ENCODE data around the gene AHNAK.
"Not testable (repeated sequence)": the region's sequence is repeated elsewhere in the genome, so short reads cannot be mapped to it uniquely, and the experiment has no call there.

AHNAK gene

GRCh38 chr11:62573592-62574362 is 27.2 kb upstream of the AHNAK start, which contains the start of gene EEF1G:
TSS of gene EEF1G (minus strand) at chr11:62573891. CDS start at chr11:62573842, 49 bp downstream.
- DNase-seq (ENCODE audit: low read depth in 3 of 3) = peak; percentile 95 to 98 (median 95)

GRCh38 chr11:62573006-62573591 is 26.5 kb upstream of the AHNAK start:
- DNase-seq (ENCODE audit: low read depth in 3 of 3) = no peak

GRCh38 chr11:62572431-62572830 is 25.8 kb upstream of the AHNAK start:
- DNase-seq (ENCODE audit: low read depth in 3 of 3) = no peak

GRCh38 chr11:62571493-62571892 is 24.9 kb upstream of the AHNAK start:
- not testable (repeated sequence) for DNase-seq (ENCODE audit: low read depth in 3 of 3)

GRCh38 chr11:62570903-62571302 is 24.3 kb upstream of the AHNAK start:
- not testable (repeated sequence) for DNase-seq (ENCODE audit: low read depth in 3 of 3)

- DNase-seq (ENCODE audit: low read depth in 3 of 3) = no peak
These were observed 23.0 kb upstream of the AHNAK start for GRCh38 chr11:62569611-62570010.

- no peak for DNase-seq (ENCODE audit: low read depth in 3 of 3)
These were observed 20.5 kb upstream of the AHNAK start for GRCh38 chr11:62567018-62567633.

- no peak for DNase-seq (ENCODE audit: low read depth in 3 of 3)
These were observed 19.6 kb upstream of the AHNAK start for GRCh38 chr11:62566247-62566646.

GRCh38 chr11:62565100-62565802 is 18.6 kb upstream of the AHNAK start:
- no peak for DNase-seq (ENCODE audit: low read depth in 3 of 3)

- not testable (repeated sequence) for DNase-seq (ENCODE audit: low read depth in 3 of 3)
These were observed 15.1 kb upstream of the AHNAK start for GRCh38 chr11:62561677-62562230.

- DNase-seq (ENCODE audit: low read depth in 3 of 3) = peak in 2 of 3 experiments; percentile 64 to 68
These were observed 14.0 kb upstream of the AHNAK start for GRCh38 chr11:62560566-62561103.

GRCh38 chr11:62559626-62560025 is 13.0 kb upstream of the AHNAK start:
- DNase-seq (ENCODE audit: low read depth in 3 of 3) = not testable (repeated sequence)

GRCh38 chr11:62559204-62559603 is 12.6 kb upstream of the AHNAK start:
- DNase-seq (ENCODE audit: low read depth in 3 of 3) = no peak

- no peak for DNase-seq (ENCODE audit: low read depth in 3 of 3)
These were observed 12.1 kb upstream of the AHNAK start for GRCh38 chr11:62558669-62559068.

- no peak for DNase-seq (ENCODE audit: low read depth in 3 of 3)
These were observed 10.4 kb upstream of the AHNAK start for GRCh38 chr11:62556875-62557631.

GRCh38 chr11:62556108-62556874 is 9.7 kb upstream of the AHNAK start:
- DNase-seq (ENCODE audit: low read depth in 3 of 3) = peak in 1 of 3 experiments; percentile 83

- no peak for DNase-seq (ENCODE audit: low read depth in 3 of 3)
These were observed 9.0 kb upstream of the AHNAK start for GRCh38 chr11:62555464-62556107.

- DNase-seq (ENCODE audit: low read depth in 3 of 3) = no peak
These were observed 8.0 kb upstream of the AHNAK start for GRCh38 chr11:62554387-62555167.

All from stimulated activated CD4-positive, alpha-beta T cell treated with anti-CD3 and anti-CD28 coated beads, TNF-alpha, amount 100 ng/mL, for 24 hours (primary cell).